ENCODE measurements around the gene WDR6.

Gene WDR6, protein sequence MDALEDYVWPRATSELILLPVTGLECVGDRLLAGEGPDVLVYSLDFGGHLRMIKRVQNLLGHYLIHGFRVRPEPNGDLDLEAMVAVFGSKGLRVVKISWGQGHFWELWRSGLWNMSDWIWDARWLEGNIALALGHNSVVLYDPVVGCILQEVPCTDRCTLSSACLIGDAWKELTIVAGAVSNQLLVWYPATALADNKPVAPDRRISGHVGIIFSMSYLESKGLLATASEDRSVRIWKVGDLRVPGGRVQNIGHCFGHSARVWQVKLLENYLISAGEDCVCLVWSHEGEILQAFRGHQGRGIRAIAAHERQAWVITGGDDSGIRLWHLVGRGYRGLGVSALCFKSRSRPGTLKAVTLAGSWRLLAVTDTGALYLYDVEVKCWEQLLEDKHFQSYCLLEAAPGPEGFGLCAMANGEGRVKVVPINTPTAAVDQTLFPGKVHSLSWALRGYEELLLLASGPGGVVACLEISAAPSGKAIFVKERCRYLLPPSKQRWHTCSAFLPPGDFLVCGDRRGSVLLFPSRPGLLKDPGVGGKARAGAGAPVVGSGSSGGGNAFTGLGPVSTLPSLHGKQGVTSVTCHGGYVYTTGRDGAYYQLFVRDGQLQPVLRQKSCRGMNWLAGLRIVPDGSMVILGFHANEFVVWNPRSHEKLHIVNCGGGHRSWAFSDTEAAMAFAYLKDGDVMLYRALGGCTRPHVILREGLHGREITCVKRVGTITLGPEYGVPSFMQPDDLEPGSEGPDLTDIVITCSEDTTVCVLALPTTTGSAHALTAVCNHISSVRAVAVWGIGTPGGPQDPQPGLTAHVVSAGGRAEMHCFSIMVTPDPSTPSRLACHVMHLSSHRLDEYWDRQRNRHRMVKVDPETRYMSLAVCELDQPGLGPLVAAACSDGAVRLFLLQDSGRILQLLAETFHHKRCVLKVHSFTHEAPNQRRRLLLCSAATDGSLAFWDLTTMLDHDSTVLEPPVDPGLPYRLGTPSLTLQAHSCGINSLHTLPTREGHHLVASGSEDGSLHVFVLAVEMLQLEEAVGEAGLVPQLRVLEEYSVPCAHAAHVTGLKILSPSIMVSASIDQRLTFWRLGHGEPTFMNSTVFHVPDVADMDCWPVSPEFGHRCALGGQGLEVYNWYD

DNA sequence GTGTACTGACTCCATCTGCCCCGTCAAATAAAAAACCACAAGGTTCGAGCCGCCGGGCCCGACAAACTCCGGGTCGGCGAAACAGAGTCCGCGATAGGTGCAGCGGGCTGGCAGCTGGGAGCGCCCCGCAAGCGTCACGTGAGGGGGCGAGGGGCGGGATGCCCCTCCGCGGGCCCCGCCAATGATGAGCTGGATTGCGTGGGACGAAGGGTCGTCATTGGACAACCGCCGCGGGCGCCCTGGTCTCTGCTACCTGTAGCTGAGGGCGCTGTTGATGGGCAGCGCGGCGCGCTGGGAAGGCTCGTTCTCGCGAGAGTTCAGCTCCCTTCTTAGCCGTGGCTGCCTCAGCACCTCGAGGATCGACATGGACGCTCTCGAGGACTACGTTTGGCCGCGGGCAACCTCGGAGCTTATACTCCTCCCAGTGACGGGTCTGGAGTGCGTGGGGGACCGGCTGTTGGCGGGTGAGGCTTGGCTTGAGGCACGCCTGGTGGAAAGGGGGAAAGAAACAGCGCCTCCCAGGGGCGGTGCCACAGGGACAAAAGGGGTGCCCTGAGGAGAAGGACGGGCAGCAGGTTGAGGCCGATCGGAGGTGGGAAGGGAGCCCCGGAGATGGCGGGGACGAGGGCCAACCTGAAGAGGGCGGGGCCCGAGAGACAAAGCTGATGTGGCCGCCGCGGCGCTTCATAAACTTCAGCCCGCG is at the start of gene WDR6:
TSS of gene WDR6 (plus strand) at position 324 of the 703 bp plus-strand sequence. CDS start at position 365, 41 bp downstream.
- DNase-seq: peak; percentile 88

GRCh38 chr3:48960841-48961413 is 46.3 kb upstream of the WDR6 start:
- no peak for DNase-seq

DNA sequence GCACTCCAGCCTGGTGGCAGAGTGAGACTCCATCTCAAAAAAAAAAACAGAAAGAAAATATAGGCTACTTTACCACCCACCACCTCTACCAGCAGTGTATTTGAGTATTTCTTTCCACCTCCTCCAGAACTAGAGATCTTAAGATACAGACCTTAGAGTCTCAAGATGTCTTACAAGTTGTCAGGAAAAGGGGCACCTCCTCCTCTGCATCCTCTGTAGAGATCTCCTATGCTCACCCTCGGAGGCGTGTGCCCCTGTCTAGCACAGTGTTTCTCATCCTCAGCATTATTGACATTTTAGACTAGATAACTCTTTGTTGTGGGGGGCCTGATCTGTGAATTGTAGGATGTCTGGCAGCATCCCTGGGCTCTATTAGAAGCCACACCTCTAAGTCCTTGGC is 44.9 kb upstream of the WDR6 start:
- no peak for DNase-seq

- no peak for DNase-seq
Measured at GRCh38 chr3:48962939-48963338, 44.3 kb upstream of the WDR6 start.

GRCh38 chr3:48963591-48963990 is 43.6 kb upstream of the WDR6 start:
- DNase-seq: no peak

DNA sequence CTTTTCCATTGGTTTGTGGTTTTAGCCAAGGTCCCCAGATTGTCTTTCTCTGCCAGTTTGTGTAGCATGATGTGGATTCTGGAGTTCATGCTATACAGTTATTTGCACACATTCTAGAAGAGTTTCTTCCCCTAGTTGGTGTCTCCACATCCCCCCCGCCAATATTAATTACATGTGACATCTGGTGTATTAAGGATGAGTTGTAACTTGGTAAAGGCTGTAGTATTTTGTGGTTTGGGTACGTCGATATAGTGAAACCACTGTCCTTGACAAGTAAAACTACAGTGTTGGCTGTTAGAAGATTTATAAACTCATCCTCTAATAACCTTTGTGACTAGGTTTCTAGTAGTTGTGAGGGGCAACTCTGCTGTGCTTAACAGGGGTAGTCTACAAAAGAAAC is 40.8 kb upstream of the WDR6 start:
- no peak for DNase-seq

DNA sequence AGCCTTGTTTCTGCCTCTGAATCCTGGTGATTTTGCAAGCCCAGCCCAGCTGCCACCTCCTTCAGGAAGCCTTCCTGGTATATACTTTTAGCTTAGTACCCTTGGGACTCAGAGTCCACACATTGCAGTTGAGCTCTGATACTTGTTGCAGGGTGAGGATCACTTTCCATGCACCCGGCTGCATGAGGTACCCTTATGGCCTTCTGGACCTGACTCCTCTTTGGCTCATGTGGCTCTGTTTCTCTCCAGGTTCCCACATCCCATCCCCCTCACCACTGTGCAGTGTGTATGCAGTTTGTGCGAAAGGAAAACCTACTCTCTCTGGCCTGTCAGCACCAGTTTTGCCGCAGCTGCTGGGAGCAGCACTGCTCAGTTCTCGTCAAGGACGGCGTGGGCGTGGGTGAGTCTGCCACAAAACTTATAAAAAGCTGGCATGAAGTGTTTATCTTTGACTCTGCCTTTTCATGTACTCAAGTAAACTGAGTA is 40.3 kb upstream of the WDR6 start:
- DNase-seq: no peak

DNA sequence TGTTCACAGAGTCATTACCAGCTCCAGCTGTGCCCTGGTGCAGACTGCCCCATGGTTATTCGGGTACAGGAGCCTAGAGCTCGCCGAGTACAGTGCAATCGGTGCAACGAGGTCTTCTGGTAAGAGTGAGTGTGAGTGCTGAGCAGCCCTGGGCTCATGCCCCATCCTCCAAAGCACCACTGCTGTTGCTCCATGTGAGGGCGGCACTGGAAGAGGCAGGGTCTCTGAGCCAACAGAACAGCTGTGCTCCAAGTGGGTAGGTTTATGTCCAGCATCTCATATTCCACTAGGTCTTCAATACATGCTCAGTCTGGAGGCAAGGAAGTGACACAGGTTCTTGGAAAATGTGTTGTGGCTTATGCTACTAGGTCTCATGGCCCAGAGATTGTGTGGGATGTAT is 36.6 kb upstream of the WDR6 start:
- no peak for DNase-seq

GRCh38 chr3:48974076-48974864 is 32.9 kb upstream of the WDR6 start:
- DNase-seq: no peak

GRCh38 chr3:48979451-48979850 is 27.7 kb upstream of the WDR6 start:
- DNase-seq: no peak

DNA sequence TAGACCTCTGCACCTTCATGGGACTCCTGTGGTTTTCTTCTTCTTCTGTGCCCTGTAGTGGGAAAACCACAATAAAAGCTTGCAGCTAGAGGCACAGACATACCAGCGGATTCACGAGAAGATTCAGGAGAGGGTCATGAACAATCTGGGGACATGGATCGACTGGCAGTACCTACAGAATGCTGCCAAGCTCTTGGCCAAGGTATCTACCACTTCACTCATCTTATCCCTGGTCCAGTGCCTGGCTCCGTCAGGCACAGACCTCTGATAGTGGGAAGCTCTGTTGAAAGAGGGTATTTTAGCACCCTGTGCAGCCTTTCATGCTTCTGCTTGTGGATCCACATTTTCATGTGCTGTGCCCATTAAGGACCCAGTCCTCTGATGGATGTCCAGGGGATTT is 26.9 kb upstream of the WDR6 start:
- DNase-seq: no peak

- DNase-seq: no peak
Measured at GRCh38 chr3:48982016-48982415, 25.2 kb upstream of the WDR6 start.

- DNase-seq: no peak
Measured at GRCh38 chr3:48982686-48983085, 24.5 kb upstream of the WDR6 start.

- no peak for DNase-seq
Measured at GRCh38 chr3:48983096-48983495, 24.1 kb upstream of the WDR6 start.

GRCh38 chr3:48984663-48985062 is 22.5 kb upstream of the WDR6 start:
- no peak for DNase-seq

DNA sequence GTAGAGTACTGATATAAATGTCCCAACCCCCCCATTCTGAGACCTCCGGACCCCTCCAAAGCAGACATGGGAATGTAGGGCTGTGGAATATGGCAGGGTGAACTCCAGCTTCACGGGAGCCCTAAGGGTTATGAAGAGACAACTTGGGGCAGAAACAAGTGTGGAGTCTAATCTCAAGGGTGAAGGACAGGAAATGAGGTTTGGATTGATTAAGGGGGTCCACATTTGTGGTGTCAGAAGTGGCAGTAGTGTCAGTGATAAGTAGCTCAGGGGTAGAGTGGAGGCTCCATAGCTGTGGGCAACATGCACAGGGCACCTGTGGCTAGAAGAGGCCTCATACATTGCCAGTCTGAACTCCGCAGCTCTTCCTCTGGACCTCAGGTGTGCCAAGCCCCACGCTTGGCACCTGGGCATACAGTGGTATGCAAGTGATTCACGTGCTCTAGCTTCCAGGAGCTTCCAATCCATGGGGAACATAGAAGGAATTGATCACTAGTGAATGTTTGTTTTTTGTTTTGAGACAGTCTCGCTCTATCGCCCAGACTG is 21.3 kb upstream of the WDR6 start:
- no peak for DNase-seq

- peak; percentile 60 for DNase-seq
Measured at GRCh38 chr3:48989126-48989795, 17.9 kb upstream of the WDR6 start.

GRCh38 chr3:48989796-48990635 is 17.2 kb upstream of the WDR6 start, which contains the start of gene P4HTM:
Gene P4HTM, plus strand, starts transcription at chr3:48990241. Its CDS starts 16 bp downstream, at chr3:48990257.
- DNase-seq: peak; percentile 62

Data from NCI-H2171 treated with DMSO at 0.1 percent for 48 hours (cell line).